Measurements from ENCODE around the gene RAPGEF1.
A peak's percentile ranks its signal among the peaks of the same experiment; 100 is the strongest.
"Not testable (repeated sequence)": the region's sequence is repeated elsewhere in the genome, so short reads cannot be mapped to it uniquely, and the experiment has no call there.

RAPGEF1 gene, protein sequence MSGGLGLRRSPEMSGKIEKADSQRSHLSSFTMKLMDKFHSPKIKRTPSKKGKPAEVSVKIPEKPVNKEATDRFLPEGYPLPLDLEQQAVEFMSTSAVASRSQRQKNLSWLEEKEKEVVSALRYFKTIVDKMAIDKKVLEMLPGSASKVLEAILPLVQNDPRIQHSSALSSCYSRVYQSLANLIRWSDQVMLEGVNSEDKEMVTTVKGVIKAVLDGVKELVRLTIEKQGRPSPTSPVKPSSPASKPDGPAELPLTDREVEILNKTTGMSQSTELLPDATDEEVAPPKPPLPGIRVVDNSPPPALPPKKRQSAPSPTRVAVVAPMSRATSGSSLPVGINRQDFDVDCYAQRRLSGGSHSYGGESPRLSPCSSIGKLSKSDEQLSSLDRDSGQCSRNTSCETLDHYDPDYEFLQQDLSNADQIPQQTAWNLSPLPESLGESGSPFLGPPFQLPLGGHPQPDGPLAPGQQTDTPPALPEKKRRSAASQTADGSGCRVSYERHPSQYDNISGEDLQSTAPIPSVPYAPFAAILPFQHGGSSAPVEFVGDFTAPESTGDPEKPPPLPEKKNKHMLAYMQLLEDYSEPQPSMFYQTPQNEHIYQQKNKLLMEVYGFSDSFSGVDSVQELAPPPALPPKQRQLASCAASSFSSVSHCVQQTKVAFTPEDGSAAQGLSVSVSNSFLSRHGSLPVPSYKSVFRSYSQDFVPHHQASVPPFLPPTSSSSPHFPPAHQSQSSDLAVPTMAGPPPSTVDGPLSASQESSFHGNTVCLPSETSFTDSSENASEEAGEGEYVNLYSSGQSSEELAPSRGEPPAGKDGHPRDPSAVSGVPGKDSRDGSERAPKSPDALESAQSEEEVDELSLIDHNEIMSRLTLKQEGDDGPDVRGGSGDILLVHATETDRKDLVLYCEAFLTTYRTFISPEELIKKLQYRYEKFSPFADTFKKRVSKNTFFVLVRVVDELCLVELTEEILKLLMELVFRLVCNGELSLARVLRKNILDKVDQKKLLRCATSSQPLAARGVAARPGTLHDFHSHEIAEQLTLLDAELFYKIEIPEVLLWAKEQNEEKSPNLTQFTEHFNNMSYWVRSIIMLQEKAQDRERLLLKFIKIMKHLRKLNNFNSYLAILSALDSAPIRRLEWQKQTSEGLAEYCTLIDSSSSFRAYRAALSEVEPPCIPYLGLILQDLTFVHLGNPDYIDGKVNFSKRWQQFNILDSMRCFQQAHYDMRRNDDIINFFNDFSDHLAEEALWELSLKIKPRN (N-terminal part only)

GRCh38 chr9:131739959-131740648 lies at the start of gene RAPGEF1:
TSS of gene RAPGEF1 (minus strand) at chr9:131740076. CDS start at chr9:131739830, 246 bp downstream.
- no peak for DNase-seq

DNA sequence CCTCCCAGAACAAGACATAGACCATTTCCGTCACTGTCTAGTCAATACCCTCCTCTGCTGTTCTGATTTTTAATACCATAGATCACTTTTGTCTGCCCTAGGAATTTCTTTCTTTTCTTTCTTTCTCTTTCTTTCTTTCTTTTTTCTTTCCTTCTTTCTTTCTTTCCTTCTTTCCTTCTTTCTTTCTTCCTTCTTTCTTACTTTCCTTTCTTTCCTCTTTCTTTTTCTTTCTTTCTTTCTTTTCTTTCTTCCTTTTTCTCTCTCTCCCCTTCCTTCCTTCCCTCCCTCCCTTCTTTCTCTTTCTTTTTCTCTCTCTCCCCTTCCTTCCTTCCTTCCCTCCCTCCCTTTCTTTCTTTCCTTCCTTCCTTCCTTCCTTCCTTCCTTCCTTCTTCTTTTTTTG lies 49.0 kb upstream of the RAPGEF1 start:
- no peak for DNase-seq

DNA sequence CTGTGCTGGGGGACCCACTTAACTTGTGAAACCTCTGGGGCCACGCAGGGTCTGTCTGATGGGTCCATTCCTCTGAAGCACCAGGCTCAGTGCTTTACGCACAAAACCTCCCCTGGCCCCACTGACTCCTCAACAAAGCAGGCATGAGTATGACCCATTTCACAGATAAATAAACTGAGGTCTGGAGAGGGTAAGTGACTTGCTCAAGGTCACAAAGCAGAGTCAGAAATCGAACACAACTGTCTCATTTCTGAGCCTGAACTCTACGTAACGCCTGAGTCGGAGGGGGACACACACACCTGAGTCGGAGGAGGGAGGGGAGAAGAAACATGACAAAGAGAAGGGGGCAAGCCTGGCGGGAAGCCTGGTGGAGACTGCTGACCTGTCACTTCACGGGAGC lies 48.0 kb upstream of the RAPGEF1 start:
- DNase-seq, result no peak

- DNase-seq, result no peak
Observed at GRCh38 chr9:131784748-131785501, 45.0 kb upstream of the RAPGEF1 start.

DNA sequence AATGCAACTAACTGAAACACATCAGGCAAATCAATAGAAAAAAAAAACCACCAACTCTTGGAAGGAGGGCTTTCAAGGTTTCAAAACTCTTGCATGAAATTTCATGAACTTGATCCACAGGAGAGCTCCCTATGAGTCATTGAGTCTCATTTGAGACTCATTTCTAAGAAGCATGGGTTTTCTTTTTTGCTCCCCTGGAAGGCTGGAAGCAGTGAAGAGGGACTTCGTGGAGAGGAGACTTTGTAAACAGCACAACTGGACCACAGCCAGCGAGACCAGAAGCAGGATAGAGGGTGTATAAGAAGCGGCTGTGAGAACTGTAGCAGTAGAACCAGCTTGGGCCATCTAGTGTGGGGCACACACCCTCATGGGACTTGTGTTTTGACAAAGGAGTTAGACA lies 41.2 kb upstream of the RAPGEF1 start:
- DNase-seq, result no peak

GRCh38 chr9:131776473-131776872 lies 36.6 kb upstream of the RAPGEF1 start:
- no peak for DNase-seq

- DNase-seq, result no peak
Observed at GRCh38 chr9:131776036-131776435, 36.2 kb upstream of the RAPGEF1 start.

DNA sequence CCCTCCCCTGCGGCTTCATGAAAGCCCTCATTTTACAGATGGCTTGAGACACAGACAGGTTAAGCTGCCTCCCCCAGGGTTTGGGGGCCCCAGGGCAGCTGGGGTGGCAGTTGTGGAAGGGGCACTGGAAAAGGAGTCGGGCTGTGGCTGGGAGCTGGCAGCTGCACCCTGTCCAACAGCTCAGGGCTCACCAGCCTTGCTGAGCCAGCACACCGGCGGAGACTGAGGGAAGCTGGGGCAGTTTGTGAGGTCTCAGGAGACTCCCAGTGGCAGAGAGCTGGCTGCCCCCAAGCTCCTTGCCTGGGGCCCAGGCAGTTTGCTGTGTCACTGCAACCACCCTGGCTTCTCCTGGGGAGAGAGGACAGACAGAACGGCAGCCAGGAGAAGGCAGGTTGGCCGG lies 34.8 kb upstream of the RAPGEF1 start:
- no peak for DNase-seq

- DNase-seq, result no peak
Observed at GRCh38 chr9:131773911-131774379, 34.1 kb upstream of the RAPGEF1 start.

DNA sequence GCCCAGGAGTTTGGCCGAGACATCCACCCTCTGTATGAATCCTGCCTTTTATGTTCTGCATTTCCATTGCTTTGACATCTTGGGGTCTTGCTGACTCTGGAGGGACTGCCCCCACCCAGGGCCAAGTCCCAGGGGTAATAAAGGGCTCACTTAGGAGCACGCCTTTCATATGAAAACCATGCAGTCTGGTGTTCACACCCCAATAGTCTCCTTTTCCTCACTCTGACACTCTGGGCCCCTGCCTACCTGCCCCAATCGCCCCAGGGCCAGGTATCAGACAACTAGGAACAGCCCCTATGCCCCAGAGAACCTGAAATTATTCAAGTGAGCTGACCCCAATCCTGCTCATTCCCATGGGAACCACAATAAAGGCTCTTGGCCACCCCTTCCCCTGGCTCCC lies 33.1 kb upstream of the RAPGEF1 start:
- DNase-seq, result no peak

DNA sequence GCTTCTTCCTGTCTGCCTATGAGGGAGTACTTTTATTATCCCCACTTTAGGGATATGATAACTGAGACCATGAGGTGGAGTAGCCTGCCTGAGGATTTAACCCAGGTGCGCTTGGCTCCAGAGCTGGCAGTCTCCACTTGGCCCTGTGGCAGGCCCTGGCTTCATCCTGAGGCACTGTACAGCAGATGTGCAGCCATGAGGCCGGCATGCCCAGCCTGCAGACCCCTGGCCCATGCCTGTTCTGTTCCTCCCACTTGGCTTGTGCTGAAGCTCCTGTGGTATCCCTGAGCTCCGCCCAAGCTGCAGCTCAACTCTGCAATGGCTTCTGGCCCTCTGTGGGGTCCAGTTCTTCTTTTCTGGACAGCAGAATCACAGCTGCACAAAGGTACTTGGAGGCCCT lies 31.8 kb upstream of the RAPGEF1 start:
- no peak for DNase-seq

- no peak for DNase-seq
Observed at GRCh38 chr9:131769361-131769760, 29.5 kb upstream of the RAPGEF1 start.

DNA sequence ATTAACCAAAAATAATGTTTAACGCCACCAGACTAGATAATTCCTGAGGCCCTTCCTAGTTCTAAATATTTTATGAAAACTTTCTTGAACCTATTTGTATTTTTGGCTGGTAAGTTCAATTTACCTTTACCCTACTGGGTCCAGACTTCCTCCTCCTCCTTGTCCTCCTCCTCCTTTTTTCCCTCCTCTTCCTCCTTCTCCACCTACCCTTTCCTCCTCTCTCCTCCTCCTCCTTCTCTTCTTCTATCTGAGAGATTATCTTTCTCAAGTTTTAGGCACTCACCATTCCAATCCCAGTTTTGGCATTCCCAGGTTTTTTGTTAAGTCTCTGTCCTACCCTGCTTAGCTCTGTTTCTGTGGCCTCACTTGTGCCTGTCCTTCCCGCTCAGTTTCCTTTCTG lies 24.7 kb upstream of the RAPGEF1 start:
- DNase-seq, result no peak

GRCh38 chr9:131762356-131762932 lies 22.6 kb upstream of the RAPGEF1 start:
- no peak for DNase-seq

DNA sequence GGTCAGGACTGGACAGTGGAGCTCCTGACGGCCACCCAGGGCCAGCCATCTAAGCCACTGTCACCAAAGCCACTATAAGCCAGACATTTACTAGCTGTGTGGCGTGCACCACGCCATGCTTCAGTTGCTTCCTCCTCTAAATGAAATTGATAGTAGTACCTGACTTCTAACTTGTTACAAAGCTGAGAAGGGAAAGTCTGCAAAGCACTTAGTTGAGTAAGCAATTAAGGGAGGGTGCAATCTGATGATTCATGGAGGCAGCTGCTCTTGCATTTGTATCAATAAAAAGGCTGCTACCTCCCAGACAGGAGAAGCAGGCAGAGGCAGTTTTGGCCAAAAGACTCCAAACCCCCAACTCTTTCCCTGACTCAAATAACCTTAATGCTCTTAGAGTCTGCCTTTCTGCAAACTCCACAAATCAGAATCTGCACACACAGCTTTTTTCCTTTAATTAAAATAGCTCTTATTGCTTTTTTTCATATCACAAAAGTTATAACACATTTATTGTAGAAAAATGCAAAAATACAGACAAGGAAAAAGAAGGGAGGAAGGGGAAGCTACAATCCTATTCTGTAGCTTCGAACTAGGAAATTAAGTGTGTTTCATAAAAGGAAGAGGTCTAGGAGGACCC lies 19.3 kb upstream of the RAPGEF1 start:
- peak; percentile 21 for DNase-seq

GRCh38 chr9:131757549-131757948 lies 17.7 kb upstream of the RAPGEF1 start:
- no peak for DNase-seq

- DNase-seq, result no peak
Observed at GRCh38 chr9:131755541-131756198, 15.8 kb upstream of the RAPGEF1 start.

DNA sequence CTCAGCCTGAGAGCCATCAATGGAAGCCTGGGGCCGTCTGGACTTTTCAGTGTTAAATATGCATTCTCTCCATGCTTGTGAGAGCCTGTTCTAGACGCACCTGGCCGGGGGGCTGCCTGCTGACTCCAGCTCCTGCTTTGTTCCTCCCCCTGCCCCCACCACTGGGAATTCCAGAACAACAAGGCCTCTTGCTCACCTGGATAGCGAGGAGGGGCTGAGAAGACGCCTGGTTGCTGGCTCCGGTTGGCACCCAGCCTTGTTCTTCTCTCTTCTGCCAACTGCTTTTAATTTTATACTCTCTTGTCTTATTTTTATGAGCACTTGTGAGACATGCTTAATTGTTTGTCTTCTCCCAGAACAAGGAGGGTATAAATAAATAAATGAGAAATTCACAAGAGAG lies 15.0 kb upstream of the RAPGEF1 start:
- no peak for DNase-seq

GRCh38 chr9:131753751-131754150 lies 13.9 kb upstream of the RAPGEF1 start:
- DNase-seq, result not testable (repeated sequence)

DNA sequence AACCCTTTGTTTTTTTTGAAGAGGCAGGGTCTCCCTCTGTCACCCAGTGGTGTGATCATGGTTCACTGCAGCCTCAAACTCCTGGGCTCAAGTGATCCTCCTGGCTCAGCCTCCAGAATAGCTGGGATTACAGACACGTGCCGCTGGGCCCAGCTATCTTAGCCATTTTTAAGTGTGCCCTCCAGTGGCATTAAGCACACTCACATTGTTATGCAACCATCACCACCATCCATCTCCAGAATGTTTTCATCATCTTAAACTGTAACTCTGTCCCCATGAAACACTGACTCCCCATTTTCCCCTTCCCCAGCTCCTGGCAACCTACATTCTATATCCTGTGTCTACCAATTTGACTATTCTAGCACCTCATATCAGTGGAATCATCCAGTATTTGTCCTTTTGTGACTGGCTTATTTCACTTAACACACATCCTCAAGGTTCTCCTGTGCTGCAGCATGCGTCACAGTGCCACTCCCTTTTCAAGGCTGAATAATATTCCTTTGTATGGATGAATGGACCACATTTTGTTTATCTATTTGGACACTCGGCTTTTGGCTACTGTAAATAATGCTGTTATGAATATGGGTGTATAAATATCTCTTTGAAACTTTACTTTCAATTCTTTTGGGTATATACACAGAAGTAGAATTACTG lies 12.5 kb upstream of the RAPGEF1 start:
- no peak for DNase-seq

Data from NCI-H187 treated with DMSO at 0.1 percent for 48 hours (cell line).